HG03025 (cell line): Measurements from ENCODE around the gene WDR45B.

Experiments used
- ATAC-seq: cut with Tn5 transposase; IDR thresholded peaks from one replicate; pipeline ENCODE4 v1.9.1; 2021; ENCODE audit warnings: mild to moderate bottlenecking, moderate library complexity; ENCODE audit not compliant: unreplicated experiment, low FRiP score

Gene WDR45B

DNA sequence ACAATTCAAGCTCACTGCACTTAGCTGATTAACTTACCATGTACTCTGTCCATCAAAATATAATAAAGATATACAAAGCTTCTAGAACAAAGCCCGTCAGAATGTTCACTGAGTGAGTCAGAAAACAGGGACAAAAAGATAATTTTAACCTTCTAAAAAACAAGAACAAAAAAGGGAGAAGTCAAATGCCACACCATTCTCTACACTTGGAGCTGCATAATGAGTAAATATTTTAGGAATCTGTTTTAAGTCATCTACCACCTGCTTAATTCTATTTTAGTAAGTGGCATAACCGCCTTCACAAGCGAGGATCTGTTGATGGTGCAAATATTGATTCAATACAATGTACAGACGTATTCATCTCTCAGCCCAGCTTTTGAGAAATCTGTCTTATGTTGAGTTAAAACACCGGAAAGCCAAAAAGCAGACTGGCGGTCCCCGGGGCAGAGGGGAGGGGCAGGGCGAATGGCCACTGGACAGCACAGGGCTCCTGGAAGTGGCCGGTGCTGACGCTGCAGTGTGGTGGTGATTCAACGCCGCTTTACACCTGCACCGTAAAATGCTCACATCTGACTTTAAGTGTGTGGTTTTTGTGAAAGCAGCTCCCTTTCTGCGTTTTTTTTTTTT lies 30.1 kb upstream of the WDR45B start:
- no peak for ATAC-seq

GRCh38 chr17:82677353-82677925 lies 29.2 kb upstream of the WDR45B start:
- ATAC-seq: no peak

DNA sequence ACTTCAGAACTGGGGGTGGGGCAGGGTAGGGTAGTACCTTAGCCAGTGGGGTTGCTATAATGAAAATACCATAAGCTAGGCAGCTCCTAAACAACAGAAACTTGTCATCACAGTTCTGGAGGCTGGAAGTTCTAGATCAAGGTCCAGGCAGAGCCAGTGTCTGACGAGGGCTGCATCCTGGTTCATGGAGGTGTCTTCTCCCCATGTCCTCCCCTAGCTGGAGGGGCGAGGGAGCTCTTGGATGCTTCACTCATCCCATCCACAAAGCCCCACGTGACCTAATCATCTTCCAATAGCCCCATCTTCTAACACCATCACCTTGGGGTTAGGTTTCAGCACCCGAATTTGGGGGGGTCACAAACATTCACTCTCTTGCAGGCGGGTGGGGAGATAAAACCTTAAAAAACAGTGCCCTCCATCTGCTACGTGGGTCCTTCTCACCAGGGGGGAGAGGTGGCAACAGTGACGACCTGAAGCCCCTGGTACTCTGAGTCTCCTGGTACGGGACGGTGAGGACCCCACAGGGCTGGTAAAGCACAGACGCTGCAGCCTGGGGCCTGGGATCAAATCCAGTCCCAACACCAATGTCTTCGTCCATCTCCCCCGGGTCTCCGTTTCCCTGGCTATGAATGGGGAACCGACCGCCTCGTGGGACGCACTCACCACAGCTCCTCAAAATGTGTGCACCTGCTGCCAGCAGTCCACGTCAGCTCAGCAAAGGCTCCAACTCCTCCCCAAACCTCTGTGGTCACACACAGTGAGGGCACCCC lies 27.4 kb upstream of the WDR45B start:
- ATAC-seq: no peak

GRCh38 chr17:82674656-82675475 lies 26.6 kb upstream of the WDR45B start:
- no peak for ATAC-seq

DNA sequence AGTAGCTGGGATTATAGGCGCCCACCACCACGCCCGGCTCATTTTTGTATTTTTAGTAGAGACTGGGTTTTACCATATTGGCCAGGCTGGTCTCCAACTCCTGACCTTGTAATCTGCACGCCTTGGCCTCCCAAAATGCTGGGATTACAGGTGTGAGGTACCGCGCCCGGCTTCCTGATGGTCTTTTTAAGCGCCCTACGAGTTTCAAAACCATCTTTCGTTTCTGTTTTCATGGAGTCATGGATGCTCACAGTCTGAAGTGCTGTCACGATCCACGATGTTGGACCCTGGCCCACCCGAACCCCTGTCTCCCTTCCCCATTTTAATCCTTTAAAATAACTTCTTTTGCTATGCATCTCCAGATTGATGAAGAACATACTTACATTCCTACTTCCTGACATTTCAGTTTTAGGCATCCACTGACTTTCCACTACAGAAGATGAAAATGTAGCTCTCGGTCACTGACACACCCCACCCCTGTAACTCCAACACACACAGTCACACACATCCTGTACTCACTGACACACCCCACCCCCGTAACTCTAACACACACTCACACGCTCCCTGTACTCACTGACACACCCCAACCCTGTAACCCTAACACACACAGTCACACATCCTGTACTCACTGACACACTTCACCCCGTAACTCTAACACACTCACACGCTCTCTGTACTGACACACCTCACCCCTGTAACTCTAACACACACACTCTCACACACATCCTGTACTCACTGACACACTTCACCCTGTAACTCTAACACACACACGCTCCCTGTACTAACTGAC lies 22.6 kb upstream of the WDR45B start:
- ATAC-seq: no peak

GRCh38 chr17:82668631-82669099 lies 20.4 kb upstream of the WDR45B start:
- no peak for ATAC-seq

GRCh38 chr17:82668024-82668630 lies 19.9 kb upstream of the WDR45B start:
- ATAC-seq: no peak

- no peak for ATAC-seq
Observed at GRCh38 chr17:82667668-82668000, 19.4 kb upstream of the WDR45B start.

- ATAC-seq: no peak
Observed at GRCh38 chr17:82666931-82667667, 18.9 kb upstream of the WDR45B start.

- ATAC-seq: no peak
Observed at GRCh38 chr17:82665891-82666290, 17.6 kb upstream of the WDR45B start.

DNA sequence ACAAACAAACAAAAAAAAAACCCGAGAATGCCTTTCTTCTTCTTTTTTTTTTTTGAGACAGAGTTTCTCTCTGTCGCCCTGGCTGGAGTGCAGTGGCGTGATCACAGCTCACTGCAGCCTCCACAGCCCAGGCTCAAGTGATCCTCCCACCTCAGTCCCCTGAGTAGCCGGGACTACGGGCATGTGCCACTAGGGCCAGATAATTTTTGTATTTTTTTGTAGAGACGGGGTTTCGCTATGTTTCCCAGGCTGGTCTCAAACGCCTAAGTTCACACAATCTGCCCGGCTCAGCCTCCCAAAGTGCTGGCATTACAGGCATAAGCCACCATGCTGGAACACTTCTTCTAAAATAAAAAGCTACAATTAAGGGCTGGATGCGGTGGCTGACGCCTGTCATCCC lies 17.0 kb upstream of the WDR45B start:
- no peak for ATAC-seq

- no peak for ATAC-seq
Observed at GRCh38 chr17:82664701-82665182, 16.5 kb upstream of the WDR45B start.

- no peak for ATAC-seq
Observed at GRCh38 chr17:82664276-82664575, 16.0 kb upstream of the WDR45B start.

DNA sequence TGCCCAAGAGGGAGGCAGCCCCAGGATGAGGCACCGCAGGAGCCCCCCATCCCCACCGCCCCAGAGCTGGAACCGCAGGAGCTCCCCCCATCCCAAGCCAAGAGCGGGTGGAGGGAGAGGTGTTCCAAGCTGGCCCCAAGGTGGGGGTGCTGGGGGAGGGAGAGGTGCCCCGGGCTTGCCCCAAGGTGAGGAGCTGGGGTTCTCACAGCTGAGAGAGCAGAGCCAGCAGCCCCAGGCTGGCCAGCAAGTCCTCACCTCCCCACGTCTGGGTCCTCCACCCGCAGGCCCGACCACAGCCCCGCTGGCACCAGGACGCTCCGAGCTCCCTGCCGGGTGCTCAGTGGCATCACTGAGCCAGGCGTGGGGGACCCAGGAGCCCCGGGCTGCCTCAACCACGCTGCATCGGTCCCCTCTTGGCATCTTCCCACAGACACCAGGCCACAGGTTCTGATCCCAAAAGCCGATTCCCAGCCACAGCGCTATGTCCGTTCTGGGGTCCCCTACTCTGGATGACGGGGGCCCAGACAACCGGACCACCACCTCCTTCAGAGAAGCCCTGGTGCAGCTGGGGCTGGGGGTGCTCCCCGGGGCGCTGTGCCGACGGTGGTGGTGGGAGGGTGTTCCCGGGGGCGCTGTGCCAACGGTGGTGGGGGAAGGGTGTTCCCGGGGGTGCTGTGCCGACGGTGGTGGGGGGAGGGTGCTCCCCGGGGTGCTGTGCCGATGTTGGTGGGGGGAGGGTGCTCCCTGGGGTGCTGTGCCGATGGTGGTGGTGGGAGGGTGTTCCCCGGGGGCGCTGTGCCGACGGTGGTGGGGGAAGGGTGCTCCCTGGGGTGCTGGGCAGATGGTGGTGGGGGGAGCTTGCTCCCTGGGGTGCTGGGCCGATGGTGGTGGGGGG lies 15.4 kb upstream of the WDR45B start:
- ATAC-seq: no peak

- no peak for ATAC-seq
Observed at GRCh38 chr17:82662711-82663261, 14.5 kb upstream of the WDR45B start.

GRCh38 chr17:82661717-82662683 lies 13.8 kb upstream of the WDR45B start:
- ATAC-seq: no peak

DNA sequence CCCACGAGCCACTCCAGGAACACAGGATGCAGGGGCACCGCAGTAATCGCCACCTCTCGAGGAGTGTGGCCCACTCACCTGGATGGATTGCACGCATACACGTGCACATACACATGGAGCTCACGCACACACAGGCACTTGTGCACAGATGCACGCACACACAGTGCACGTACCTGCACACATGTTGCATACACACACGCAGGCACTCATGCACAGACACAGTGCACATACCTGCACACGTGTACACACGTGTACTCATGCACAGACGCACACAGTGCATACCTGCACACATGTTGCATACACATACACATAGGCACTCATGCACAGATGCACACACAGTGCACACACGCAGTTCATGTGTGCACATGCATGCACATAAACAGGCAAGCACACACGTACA lies 11.6 kb upstream of the WDR45B start:
- no peak for ATAC-seq
